Right atrium auricular region (tissue), 2 donors: ENCODE measurements around the gene JAKMIP2. TPM values are rescaled to one million over a fixed set of nuclear protein-coding genes. Genes with fewer than 3 reads are reported as not detected.

ENCODE experiments used
- DNase-seq: peaks from one replicate; pipeline ENCODE4 v3.0.0-alpha.2; 2019; ENCODE audit warnings: low spot score
- H3K27ac ChIP-seq, 2 donors: fragments of 200-600 bp; sonication (generic); 1 replicate in 1 of 2; 2 replicates in 1 of 2; pipeline ENCODE4 v1.5.1; 2016 to 2019
- H3K27me3 ChIP-seq, 2 donors: fragments of 200-600 bp; sonication (generic); one replicate each; pipeline versions ENCODE4 v1.5.1 to v1.6.0; 2017 to 2019
- H3K36me3 ChIP-seq: fragments of 200-600 bp; sonication (generic); one replicate; pipeline ENCODE4 v1.5.1; 2016
- H3K4me1 ChIP-seq, 2 donors: fragments of 200-600 bp; sonication (generic); one replicate each; pipeline versions ENCODE4 v1.5.1 to v1.6.0; 2017 to 2019
- H3K4me3 ChIP-seq, 2 donors: fragments of 200-600 bp; sonication (generic); 1 replicate in 1 of 2; 2 replicates in 1 of 2; pipeline ENCODE4 v1.5.1; 2017 to 2019; ENCODE audit warnings: mild to moderate bottlenecking in 1 of 2, moderate library complexity in 1 of 2
- H3K9me3 ChIP-seq, 2 donors: fragments of 200-600 bp; sonication (generic); one replicate each; pipeline ENCODE4 v1.5.1; 2019
- total RNA-seq, 2 donors: library from RNA; depleted of rRNA; stranded (reverse); fragments of >200 nt; gene quantifications; one replicate each; pipeline ENCODE4 v1.1.0, GENCODE V29; 2016
- TF ChIP-seq, protein P1 (sequence below), 2 donors: fragments of 200-600 bp; sonication (generic); IDR thresholded peaks; one replicate each; pipeline ENCODE4 v1.5.1; 2019; ENCODE audit warnings: antibody characterized with exemption in 2 of 2

JAKMIP2 gene
- total RNA-seq, 2 donors from 2014 or later: 0.16 to 0.33 TPM

DNA sequence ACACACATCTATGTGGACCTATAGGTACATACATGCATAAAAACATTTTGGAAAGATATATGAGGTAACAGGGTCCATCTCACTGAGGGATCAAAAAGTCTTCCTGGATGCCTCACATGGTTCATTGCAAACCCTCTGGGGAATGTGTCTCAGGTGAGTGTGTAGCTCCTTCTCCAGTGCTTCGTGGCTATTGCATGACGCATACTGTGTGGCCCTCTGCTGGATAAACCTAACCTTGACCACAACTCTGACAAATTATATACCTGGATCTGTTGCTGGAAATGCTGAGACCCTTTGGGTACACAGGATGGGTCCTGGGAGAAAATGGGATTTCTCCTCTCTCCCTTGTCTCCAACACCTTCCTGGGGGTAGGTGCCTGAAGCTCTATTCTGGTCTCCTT lies 91.9 kb downstream of the JAKMIP2 start:
- H3K4me3 ChIP-seq: no peak overlapping the region
- H3K4me1 ChIP-seq: no peaks in the 10 kb centered on the region
- DNase-seq: no peak
- H3K27ac ChIP-seq: no peak overlapping the region
- H3K9me3 ChIP-seq: no peaks in the 10 kb centered on the region
- H3K27me3 ChIP-seq: no peaks in the 10 kb centered on the region
- TF ChIP-seq, protein P1, sequence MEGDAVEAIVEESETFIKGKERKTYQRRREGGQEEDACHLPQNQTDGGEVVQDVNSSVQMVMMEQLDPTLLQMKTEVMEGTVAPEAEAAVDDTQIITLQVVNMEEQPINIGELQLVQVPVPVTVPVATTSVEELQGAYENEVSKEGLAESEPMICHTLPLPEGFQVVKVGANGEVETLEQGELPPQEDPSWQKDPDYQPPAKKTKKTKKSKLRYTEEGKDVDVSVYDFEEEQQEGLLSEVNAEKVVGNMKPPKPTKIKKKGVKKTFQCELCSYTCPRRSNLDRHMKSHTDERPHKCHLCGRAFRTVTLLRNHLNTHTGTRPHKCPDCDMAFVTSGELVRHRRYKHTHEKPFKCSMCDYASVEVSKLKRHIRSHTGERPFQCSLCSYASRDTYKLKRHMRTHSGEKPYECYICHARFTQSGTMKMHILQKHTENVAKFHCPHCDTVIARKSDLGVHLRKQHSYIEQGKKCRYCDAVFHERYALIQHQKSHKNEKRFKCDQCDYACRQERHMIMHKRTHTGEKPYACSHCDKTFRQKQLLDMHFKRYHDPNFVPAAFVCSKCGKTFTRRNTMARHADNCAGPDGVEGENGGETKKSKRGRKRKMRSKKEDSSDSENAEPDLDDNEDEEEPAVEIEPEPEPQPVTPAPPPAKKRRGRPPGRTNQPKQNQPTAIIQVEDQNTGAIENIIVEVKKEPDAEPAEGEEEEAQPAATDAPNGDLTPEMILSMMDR (IDR thresholded peaks at IDR 0.05): no peak
- no peaks in the 10 kb centered on the region for H3K36me3 ChIP-seq

DNA sequence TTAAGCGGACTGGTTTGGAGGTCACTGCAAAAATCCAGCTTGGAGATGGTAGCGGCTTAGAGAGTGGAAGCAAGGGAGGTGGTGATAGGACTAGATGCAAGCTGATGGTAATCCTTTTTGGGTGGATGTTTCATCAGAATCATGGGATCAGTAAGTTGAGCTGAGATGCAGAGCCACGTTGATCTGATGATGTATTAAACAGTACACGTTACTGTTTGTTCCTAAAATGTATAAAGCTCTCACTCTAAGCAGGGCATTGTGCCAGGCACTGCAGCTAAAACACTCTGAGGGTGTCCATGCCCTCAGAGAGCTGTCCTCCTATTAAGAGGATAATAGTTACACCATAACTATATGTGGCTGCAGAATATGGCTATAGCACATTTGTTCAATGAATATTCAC lies 93.1 kb downstream of the JAKMIP2 start:
- TF ChIP-seq, protein P1 (IDR thresholded peaks at IDR 0.05): no peak
- Histone ChIP-seq H3K27me3 (no peaks in the 10 kb centered on the region), H3K36me3 (no peaks in the 10 kb centered on the region), H3K27ac (no peak overlapping the region), H3K4me3 (no peak overlapping the region), H3K9me3 (no peaks in the 10 kb centered on the region), H3K4me1 (no peaks in the 10 kb centered on the region)
- no peak for DNase-seq

DNA sequence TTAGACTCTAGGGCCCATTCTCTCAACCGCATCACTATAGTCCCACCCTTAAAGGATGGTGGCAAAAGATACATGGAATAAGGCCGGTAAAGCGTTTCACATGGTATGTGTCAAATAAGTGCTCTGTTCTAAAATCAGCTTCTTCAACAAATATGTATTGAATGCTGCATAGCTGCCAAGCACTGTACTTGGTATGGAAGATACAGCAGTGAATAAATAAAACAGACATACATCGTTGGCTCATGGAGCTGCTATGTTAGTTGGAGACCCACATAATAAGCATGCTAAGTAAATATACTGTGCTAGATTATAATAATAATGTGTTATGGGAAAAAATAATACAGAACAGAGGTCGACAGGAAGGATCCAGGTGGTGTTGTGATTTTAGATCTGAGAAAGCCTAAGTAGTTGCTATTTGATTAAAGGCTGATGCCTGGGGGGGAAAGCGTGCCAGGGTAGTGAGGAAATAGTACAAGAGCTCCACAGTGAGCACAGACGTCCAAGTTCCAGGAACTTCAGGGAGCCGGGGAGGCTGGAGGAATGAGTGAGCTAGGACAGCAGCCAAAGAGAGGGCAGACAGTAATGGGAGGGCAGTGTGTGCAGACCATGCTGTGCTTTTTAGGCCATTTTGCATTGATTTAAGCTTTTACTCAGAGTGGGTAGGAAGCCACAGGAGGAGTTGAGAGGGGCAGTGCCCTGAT lies 93.7 kb downstream of the JAKMIP2 start:
- H3K27ac ChIP-seq: no peak overlapping the region
- DNase-seq: no peak
- no peak overlapping the region for H3K4me3 ChIP-seq
- no peaks in the 10 kb centered on the region for H3K36me3 ChIP-seq
- no peaks in the 10 kb centered on the region for H3K4me1 ChIP-seq
- no peaks in the 10 kb centered on the region for H3K9me3 ChIP-seq
- H3K27me3 ChIP-seq: no peaks in the 10 kb centered on the region
- TF ChIP-seq, protein P1 (IDR thresholded peaks at IDR 0.05): no peak

DNA sequence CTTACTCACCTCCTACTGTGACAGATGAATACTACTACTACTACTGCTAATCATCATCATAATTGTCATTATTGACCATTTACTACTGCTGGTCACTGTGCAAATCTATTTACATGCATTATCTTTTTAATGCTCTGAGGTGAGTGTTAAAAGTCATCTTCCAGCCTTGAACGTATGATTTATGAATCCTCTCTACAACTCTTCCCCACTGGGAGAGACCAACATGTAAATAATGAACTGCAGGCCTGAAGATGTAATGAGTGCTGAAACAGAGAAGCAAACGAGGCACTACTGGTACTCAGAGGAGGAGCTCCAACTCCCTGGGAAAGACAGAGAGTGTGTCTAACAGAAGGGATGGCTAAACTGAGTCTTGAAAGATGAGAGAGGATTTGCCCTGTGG lies 95.4 kb downstream of the JAKMIP2 start:
- Histone ChIP-seq H3K9me3 (no peaks in the 10 kb centered on the region), H3K27me3 (no peaks in the 10 kb centered on the region), H3K36me3 (no peaks in the 10 kb centered on the region), H3K4me1 (no peaks in the 10 kb centered on the region), H3K27ac (no peak overlapping the region), H3K4me3 (no peak overlapping the region)
- no peak for DNase-seq
- TF ChIP-seq, protein P1 (IDR thresholded peaks at IDR 0.05): no peak

DNA sequence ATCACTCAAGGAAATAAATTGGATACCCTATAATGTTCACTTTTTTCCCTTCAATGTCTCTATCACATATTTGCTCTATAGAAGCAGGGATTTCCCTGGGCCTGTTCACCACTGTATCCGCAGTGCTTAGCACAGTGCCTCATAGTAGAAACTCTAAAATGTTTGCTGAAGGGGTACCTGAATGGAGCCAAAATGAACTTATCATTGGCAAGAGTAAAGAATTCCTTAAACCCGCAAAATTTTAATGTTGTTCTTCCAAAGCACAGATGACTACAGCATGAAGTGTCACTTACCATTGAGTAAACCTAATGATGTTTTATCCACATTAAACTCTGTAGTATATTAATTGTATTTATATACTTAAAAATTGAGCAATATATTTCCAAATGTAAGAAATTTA lies 96.1 kb downstream of the JAKMIP2 start:
- Histone ChIP-seq H3K27me3 (no peaks in the 10 kb centered on the region), H3K4me1 (no peaks in the 10 kb centered on the region), H3K9me3 (no peaks in the 10 kb centered on the region), H3K4me3 (no peak overlapping the region), H3K36me3 (no peaks in the 10 kb centered on the region), H3K27ac (no peak overlapping the region)
- DNase-seq: no peak
- TF ChIP-seq, protein P1 (IDR thresholded peaks at IDR 0.05): no peak

DNA sequence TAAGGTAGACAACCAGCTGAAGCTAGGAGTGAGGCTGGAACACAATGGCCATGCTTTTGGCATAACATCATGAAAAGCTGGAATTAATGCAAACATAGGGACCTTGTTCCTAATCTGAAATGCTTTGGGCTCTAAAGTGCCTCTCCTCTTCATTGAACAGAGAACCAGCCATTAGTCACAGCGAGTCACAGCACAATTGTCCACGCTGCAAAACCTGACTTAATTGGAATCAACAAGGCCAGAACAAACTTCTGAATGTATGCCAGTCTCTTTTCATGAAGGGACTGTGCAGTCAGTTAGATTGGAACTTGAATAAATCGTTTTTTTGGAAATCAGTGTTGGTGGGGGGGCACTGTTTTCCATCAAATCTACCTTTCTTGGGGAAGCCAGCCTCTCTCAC lies 96.5 kb downstream of the JAKMIP2 start:
- Histone ChIP-seq H3K4me1 (no peaks in the 10 kb centered on the region), H3K27me3 (no peaks in the 10 kb centered on the region), H3K27ac (no peak overlapping the region), H3K9me3 (no peaks in the 10 kb centered on the region), H3K36me3 (no peaks in the 10 kb centered on the region), H3K4me3 (no peak overlapping the region)
- no peak for DNase-seq
- TF ChIP-seq, protein P1 (IDR thresholded peaks at IDR 0.05): no peak
